Measurements from ENCODE around the gene FAM20C. TPM values are rescaled to one million over a fixed set of nuclear protein-coding genes. Genes with fewer than 3 reads are reported as not detected.

Gene FAM20C
- total and polyA plus RNA-seq, 10 of the 15 experiments (the other 5 are each of a cell fraction or from before 2014, with no cell fraction given), result 0.44 TPM; not detected in 9

DNA sequence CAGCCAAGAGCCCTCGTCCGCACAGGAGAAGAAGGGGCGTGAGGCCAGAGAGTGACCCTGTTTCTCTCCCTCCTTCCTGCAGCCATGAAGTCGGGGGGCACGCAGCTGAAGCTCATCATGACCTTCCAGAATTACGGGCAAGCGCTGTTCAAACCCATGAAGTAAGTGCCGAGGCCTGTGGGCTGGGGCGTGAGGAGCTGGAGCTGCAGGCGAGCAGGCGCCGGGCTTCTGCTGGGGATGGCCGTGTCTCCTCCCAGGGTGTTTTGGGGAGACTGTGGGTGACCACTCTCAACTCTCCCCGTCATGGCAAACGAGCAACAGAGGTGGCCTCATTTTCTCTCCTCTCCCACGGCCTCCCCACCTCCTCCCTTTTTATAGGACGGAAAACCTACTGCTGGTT, 16.4 kb downstream of the FAM20C start:
- H3K27ac ChIP-seq (ENCODE audit: control insufficient read depth, insufficient read depth), result no peak overlapping the region
- no peak overlapping the region for H2AFZ ChIP-seq (ENCODE audit: control insufficient read depth, low read depth, low read length)
- ChIA-PET RAD21 (ENCODE audit: unreplicated experiment) (no interaction called here), POLR2A (no interaction called here), SMC1A (ENCODE audit: uncharacterized antibody, unreplicated experiment) (no interaction called here), CTCF (no interaction called here)
- no peaks in the 10 kb centered on the region for H3K36me3 ChIP-seq (ENCODE audit: control insufficient read depth in 2 of 2, insufficient read depth in 2 of 2, low read length in 1 of 2)
- DNase-seq (ENCODE audit: low read depth, low spot score) (no peak), ATAC-seq (no peak), FAIRE-seq (no peak)
- no peaks in the 10 kb centered on the region for H3K79me2 ChIP-seq (ENCODE audit: control insufficient read depth, insufficient read depth, low read length)
- H3K4me1 ChIP-seq (ENCODE audit: control insufficient read depth, insufficient read depth, low read length), result no peaks in the 10 kb centered on the region
- WGBS (ENCODE audit: insufficient coverage, insufficient replicate concordance, low lambda C conversion rate, missing lambda C conversion rate), result 62% methylated on average over 17 of the region's 17 CpGs
- no peak overlapping the region for H3K4me2 ChIP-seq (ENCODE audit: control insufficient read depth, insufficient read depth)
- intact Hi-C loops (cut with micrococcal nuclease; ENCODE audit: unreplicated experiment) (no loop called here), in situ Hi-C loops (cut with MboI) (no loop called here)
- BruUV-seq (replicated peaks), result no TSS peak
- H3K9me3 ChIP-seq (replicated peaks; ENCODE audit: control insufficient read depth, insufficient read depth, low read length), result peaks cover 2% of the 10 kb centered on the region; the same call in 1 of the 3 replicates
- no peaks in the 10 kb centered on the region for H4K20me1 ChIP-seq (ENCODE audit: control insufficient read depth, insufficient read depth)
- no peaks in the 10 kb centered on the region for H3K27me3 ChIP-seq (replicated peaks in 1 of 2; ENCODE audit: control insufficient read depth in 2 of 2, insufficient read depth in 2 of 2, low read length in 1 of 2)
- H3K9ac ChIP-seq (ENCODE audit: control insufficient read depth, insufficient read depth, low read length), result no peak overlapping the region
- H3K4me3 ChIP-seq, result no peak overlapping the region
- TF ChIP-seq, protein P1, sequence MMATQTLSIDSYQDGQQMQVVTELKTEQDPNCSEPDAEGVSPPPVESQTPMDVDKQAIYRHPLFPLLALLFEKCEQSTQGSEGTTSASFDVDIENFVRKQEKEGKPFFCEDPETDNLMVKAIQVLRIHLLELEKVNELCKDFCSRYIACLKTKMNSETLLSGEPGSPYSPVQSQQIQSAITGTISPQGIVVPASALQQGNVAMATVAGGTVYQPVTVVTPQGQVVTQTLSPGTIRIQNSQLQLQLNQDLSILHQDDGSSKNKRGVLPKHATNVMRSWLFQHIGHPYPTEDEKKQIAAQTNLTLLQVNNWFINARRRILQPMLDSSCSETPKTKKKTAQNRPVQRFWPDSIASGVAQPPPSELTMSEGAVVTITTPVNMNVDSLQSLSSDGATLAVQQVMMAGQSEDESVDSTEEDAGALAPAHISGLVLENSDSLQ (IDR thresholded peaks at IDR 0.05), result no peak
- no peak for TF ChIP-seq ZZZ3 (IDR thresholded peaks at IDR 0.05; ENCODE audit: control insufficient read depth, insufficient read length, low read depth)
- TF ChIP-seq, protein P2, sequence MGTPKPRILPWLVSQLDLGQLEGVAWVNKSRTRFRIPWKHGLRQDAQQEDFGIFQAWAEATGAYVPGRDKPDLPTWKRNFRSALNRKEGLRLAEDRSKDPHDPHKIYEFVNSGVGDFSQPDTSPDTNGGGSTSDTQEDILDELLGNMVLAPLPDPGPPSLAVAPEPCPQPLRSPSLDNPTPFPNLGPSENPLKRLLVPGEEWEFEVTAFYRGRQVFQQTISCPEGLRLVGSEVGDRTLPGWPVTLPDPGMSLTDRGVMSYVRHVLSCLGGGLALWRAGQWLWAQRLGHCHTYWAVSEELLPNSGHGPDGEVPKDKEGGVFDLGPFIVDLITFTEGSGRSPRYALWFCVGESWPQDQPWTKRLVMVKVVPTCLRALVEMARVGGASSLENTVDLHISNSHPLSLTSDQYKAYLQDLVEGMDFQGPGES (IDR thresholded peaks at IDR 0.05), result no peak
- TF ChIP-seq, protein P3, sequence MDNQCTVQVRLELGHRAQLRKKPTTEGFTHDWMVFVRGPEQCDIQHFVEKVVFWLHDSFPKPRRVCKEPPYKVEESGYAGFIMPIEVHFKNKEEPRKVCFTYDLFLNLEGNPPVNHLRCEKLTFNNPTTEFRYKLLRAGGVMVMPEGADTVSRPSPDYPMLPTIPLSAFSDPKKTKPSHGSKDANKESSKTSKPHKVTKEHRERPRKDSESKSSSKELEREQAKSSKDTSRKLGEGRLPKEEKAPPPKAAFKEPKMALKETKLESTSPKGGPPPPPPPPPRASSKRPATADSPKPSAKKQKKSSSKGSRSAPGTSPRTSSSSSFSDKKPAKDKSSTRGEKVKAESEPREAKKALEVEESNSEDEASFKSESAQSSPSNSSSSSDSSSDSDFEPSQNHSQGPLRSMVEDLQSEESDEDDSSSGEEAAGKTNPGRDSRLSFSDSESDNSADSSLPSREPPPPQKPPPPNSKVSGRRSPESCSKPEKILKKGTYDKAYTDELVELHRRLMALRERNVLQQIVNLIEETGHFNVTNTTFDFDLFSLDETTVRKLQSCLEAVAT (IDR thresholded peaks at IDR 0.05), result no peak
- no peak for TF ChIP-seq TCF7 (IDR thresholded peaks at IDR 0.05; ENCODE audit: borderline replicate concordance)
- TF ChIP-seq NR2F1 (conservative IDR thresholded peaks at IDR 0.05), result no peak
- TF ChIP-seq SUPT20H (IDR thresholded peaks at IDR 0.05; ENCODE audit: borderline replicate concordance, control insufficient read depth, low read depth, low read length), result no peak
- TF ChIP-seq, protein P4, sequence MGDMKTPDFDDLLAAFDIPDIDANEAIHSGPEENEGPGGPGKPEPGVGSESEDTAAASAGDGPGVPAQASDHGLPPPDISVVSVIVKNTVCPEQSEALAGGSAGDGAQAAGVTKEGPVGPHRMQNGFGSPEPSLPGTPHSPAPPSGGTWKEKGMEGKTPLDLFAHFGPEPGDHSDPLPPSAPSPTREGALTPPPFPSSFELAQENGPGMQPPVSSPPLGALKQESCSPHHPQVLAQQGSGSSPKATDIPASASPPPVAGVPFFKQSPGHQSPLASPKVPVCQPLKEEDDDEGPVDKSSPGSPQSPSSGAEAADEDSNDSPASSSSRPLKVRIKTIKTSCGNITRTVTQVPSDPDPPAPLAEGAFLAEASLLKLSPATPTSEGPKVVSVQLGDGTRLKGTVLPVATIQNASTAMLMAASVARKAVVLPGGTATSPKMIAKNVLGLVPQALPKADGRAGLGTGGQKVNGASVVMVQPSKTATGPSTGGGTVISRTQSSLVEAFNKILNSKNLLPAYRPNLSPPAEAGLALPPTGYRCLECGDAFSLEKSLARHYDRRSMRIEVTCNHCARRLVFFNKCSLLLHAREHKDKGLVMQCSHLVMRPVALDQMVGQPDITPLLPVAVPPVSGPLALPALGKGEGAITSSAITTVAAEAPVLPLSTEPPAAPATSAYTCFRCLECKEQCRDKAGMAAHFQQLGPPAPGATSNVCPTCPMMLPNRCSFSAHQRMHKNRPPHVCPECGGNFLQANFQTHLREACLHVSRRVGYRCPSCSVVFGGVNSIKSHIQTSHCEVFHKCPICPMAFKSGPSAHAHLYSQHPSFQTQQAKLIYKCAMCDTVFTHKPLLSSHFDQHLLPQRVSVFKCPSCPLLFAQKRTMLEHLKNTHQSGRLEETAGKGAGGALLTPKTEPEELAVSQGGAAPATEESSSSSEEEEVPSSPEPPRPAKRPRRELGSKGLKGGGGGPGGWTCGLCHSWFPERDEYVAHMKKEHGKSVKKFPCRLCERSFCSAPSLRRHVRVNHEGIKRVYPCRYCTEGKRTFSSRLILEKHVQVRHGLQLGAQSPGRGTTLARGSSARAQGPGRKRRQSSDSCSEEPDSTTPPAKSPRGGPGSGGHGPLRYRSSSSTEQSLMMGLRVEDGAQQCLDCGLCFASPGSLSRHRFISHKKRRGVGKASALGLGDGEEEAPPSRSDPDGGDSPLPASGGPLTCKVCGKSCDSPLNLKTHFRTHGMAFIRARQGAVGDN (IDR thresholded peaks at IDR 0.05), result no peak
- TF ChIP-seq, protein P5, sequence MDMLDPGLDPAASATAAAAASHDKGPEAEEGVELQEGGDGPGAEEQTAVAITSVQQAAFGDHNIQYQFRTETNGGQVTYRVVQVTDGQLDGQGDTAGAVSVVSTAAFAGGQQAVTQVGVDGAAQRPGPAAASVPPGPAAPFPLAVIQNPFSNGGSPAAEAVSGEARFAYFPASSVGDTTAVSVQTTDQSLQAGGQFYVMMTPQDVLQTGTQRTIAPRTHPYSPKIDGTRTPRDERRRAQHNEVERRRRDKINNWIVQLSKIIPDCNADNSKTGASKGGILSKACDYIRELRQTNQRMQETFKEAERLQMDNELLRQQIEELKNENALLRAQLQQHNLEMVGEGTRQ (IDR thresholded peaks at IDR 0.05; ENCODE audit: borderline replicate concordance, low read depth, low read length), result no peak
- no peak for TF ChIP-seq TBL1XR1 (IDR thresholded peaks at IDR 0.05; ENCODE audit: low read depth, low read length)
- TF ChIP-seq NRF1 (conservative IDR thresholded peaks at IDR 0.05; ENCODE audit: low read depth, low read length), result no peak
- TF ChIP-seq, protein P6, sequence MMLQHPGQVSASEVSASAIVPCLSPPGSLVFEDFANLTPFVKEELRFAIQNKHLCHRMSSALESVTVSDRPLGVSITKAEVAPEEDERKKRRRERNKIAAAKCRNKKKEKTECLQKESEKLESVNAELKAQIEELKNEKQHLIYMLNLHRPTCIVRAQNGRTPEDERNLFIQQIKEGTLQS (IDR thresholded peaks at IDR 0.05; ENCODE audit: borderline replicate concordance, extremely low read depth, low read depth, low read length), result no peak
- TF ChIP-seq MYC (IDR thresholded peaks at IDR 0.05; ENCODE audit: insufficient read depth, insufficient read length, insufficient replicate concordance, low read length, severe bottlenecking), result no peak
- TF ChIP-seq SMC3 (IDR thresholded peaks at IDR 0.05; ENCODE audit: borderline replicate concordance, low read length), result no peak
